HG03066 (cell line): ENCODE measurements around the gene BTRC.
"Not testable (repeated sequence)": the region's sequence is repeated elsewhere in the genome, so short reads cannot be mapped to it uniquely, and the experiment has no call there.

Experiments
- ATAC-seq: cut with Tn5 transposase; IDR thresholded peaks from one replicate; pipeline ENCODE4 v1.9.1; 2021; ENCODE audit warnings: low read depth; ENCODE audit not compliant: unreplicated experiment

Gene BTRC

GRCh38 chr10:101385866-101386658 lies 32.1 kb downstream of the BTRC start:
- no peak for ATAC-seq

- no peak for ATAC-seq
Observed at GRCh38 chr10:101386659-101387259, 32.8 kb downstream of the BTRC start.

- ATAC-seq, result no peak
Observed at GRCh38 chr10:101388676-101389276, 34.8 kb downstream of the BTRC start.

- ATAC-seq, result not testable (repeated sequence)
Observed at GRCh38 chr10:101389532-101389931, 35.6 kb downstream of the BTRC start.

- ATAC-seq, result no peak
Observed at GRCh38 chr10:101389986-101390531, 36.1 kb downstream of the BTRC start.

GRCh38 chr10:101393378-101393777 lies 39.4 kb downstream of the BTRC start:
- ATAC-seq, result no peak

GRCh38 chr10:101394524-101395133 lies 40.7 kb downstream of the BTRC start:
- no peak for ATAC-seq

GRCh38 chr10:101397140-101397539 lies 43.2 kb downstream of the BTRC start:
- no peak for ATAC-seq

- no peak for ATAC-seq
Observed at GRCh38 chr10:101400585-101400984, 46.6 kb downstream of the BTRC start.

- ATAC-seq, result no peak
Observed at GRCh38 chr10:101402711-101403110, 48.7 kb downstream of the BTRC start.

GRCh38 chr10:101403161-101403560 lies 49.2 kb downstream of the BTRC start:
- no peak for ATAC-seq

GRCh38 chr10:101405001-101405400 lies 51.0 kb downstream of the BTRC start:
- ATAC-seq, result no peak

- no peak for ATAC-seq
Observed at GRCh38 chr10:101411598-101411997, 57.6 kb downstream of the BTRC start.

- no peak for ATAC-seq
Observed at GRCh38 chr10:101414034-101414433, 60.1 kb downstream of the BTRC start.

GRCh38 chr10:101415884-101416283 lies 61.9 kb downstream of the BTRC start:
- ATAC-seq, result no peak

- ATAC-seq, result not testable (repeated sequence)
Observed at GRCh38 chr10:101421967-101422366, 68.0 kb downstream of the BTRC start.

- no peak for ATAC-seq
Observed at GRCh38 chr10:101425535-101425934, 71.6 kb downstream of the BTRC start.

GRCh38 chr10:101428036-101428435 lies 74.1 kb downstream of the BTRC start:
- no peak for ATAC-seq

GRCh38 chr10:101429423-101429822 lies 75.5 kb downstream of the BTRC start:
- no peak for ATAC-seq

GRCh38 chr10:101436302-101436701 lies 82.3 kb downstream of the BTRC start:
- no peak for ATAC-seq

GRCh38 chr10:101438881-101439391 lies 85.0 kb downstream of the BTRC start:
- no peak for ATAC-seq
